ENCODE measurements around the gene RER1. TPM values are rescaled to one million over a fixed set of nuclear protein-coding genes. Genes with fewer than 3 reads are reported as not detected.

RER1 gene
- total RNA-seq, 4 donors from 2014 or later: 54.4 to 78.6 (median 69.8) TPM

- Histone ChIP-seq H3K27me3 (no peaks in the 10 kb centered on the region), H3K4me3 (no peak overlapping the region), H3K36me3 (peaks cover 0 to 37% of the 10 kb centered on the region in 2 donors), H3K27ac (no peak overlapping the region), H3K9me3 (no peaks in the 10 kb centered on the region), H3K4me1 (peaks cover 0 to 40% (median 30%) of the 10 kb centered on the region in 3 donors)
- TF ChIP-seq EP300 (IDR thresholded peaks at IDR 0.05) (no peak), POLR2A (IDR thresholded peaks at IDR 0.05) (no peak), CTCF (IDR thresholded peaks at IDR 0.05) (no peak), POLR2AphosphoS5 (IDR thresholded peaks at IDR 0.05) (no peak)
- no peak for ATAC-seq
- WGBS, 2 donors (ENCODE audit: low coverage in 1 of 2): 17% methylated on average over 1 of the region's 7 CpGs; no CpG with 5 or more reads in 1 of the 2 donors
Observed at GRCh38 chr1:2389644-2390043, 2.0 kb upstream of the RER1 start.

- Histone ChIP-seq H3K4me3 (peak overlapping the region; percentile 78 to 83), H3K27ac (peak overlapping the region; percentile 36 to 95 (median 89)), H3K9me3 (no peaks in the 10 kb centered on the region), H3K27me3 (no peaks in the 10 kb centered on the region), H3K4me1 (peaks cover 0 to 47% (median 34%) of the 10 kb centered on the region in 3 donors), H3K36me3 (peaks cover 0 to 55% of the 10 kb centered on the region in 2 donors)
- TF ChIP-seq CTCF (IDR thresholded peaks at IDR 0.05) (no peak), EP300 (IDR thresholded peaks at IDR 0.05) (no peak), POLR2AphosphoS5 (IDR thresholded peaks at IDR 0.05) (no peak), POLR2A (IDR thresholded peaks at IDR 0.05) (no peak)
- 0 to 1% methylated on average over 2 to 7 of the region's 62 CpGs for WGBS, 2 donors (ENCODE audit: low coverage in 1 of 2)
- no peak for ATAC-seq
Observed at GRCh38 chr1:2391931-2392509, 379 bp downstream of the RER1 start.

- Histone ChIP-seq H3K36me3 (peaks cover 0 to 55% of the 10 kb centered on the region in 2 donors), H3K27me3 (no peaks in the 10 kb centered on the region), H3K27ac (peak overlapping the region in 3 of 4 donors; percentile 88 to 95 (median 90)), H3K4me1 (peaks cover 0 to 47% (median 34%) of the 10 kb centered on the region in 3 donors), H3K4me3 (peak overlapping the region; percentile 78 to 83), H3K9me3 (no peaks in the 10 kb centered on the region)
- no peak for TF ChIP-seq EP300 (IDR thresholded peaks at IDR 0.05)
- no peak for TF ChIP-seq CTCF (IDR thresholded peaks at IDR 0.05)
- TF ChIP-seq POLR2AphosphoS5 (IDR thresholded peaks at IDR 0.05): no peak
- no peak for TF ChIP-seq POLR2A (IDR thresholded peaks at IDR 0.05)
- 25% methylated on average over 4 of the region's 16 CpGs; no CpG with 5 or more reads in 1 of the 2 donors for WGBS, 2 donors (ENCODE audit: low coverage in 1 of 2)
- no peak for ATAC-seq
Observed at GRCh38 chr1:2392686-2393085, 1.0 kb downstream of the RER1 start.

GRCh38 chr1:2393471-2393877 lies 1.8 kb downstream of the RER1 start:
- Histone ChIP-seq H3K27ac (no peak overlapping the region), H3K9me3 (no peaks in the 10 kb centered on the region), H3K36me3 (peaks cover 0 to 57% of the 10 kb centered on the region in 2 donors), H3K27me3 (no peaks in the 10 kb centered on the region), H3K4me1 (peaks cover 0 to 47% (median 34%) of the 10 kb centered on the region in 3 donors), H3K4me3 (no peak overlapping the region)
- TF ChIP-seq POLR2AphosphoS5 (IDR thresholded peaks at IDR 0.05): no peak
- TF ChIP-seq EP300 (IDR thresholded peaks at IDR 0.05): no peak
- no peak for TF ChIP-seq CTCF (IDR thresholded peaks at IDR 0.05)
- no peak for TF ChIP-seq POLR2A (IDR thresholded peaks at IDR 0.05)
- no peak for ATAC-seq
- WGBS, 2 donors (ENCODE audit: low coverage in 1 of 2): 69 to 74% methylated on average over 3 to 5 of the region's 9 CpGs

GRCh38 chr1:2394220-2394619 lies 2.6 kb downstream of the RER1 start:
- Histone ChIP-seq H3K27ac (no peak overlapping the region), H3K9me3 (no peaks in the 10 kb centered on the region), H3K27me3 (no peaks in the 10 kb centered on the region), H3K4me3 (no peak overlapping the region), H3K4me1 (peaks cover 0 to 47% (median 34%) of the 10 kb centered on the region in 3 donors), H3K36me3 (peaks cover 0 to 65% of the 10 kb centered on the region in 2 donors)
- no peak for ATAC-seq
- no peak for TF ChIP-seq POLR2AphosphoS5 (IDR thresholded peaks at IDR 0.05)
- no peak for TF ChIP-seq EP300 (IDR thresholded peaks at IDR 0.05)
- no peak for TF ChIP-seq POLR2A (IDR thresholded peaks at IDR 0.05)
- WGBS, 2 donors (ENCODE audit: low coverage in 1 of 2): no CpG with 5 or more reads among the region's 7 CpGs
